Myocyte (in vitro differentiated cells): Measurements from ENCODE around the gene BEST2. TPM values are rescaled to one million over a fixed set of nuclear protein-coding genes. Genes with fewer than 3 reads are reported as not detected.
A peak's percentile ranks its signal among the peaks of the same experiment; 100 is the strongest.
"Not testable (repeated sequence)": the region's sequence is repeated elsewhere in the genome, so short reads cannot be mapped to it uniquely, and the experiment has no call there.

Source experiments
- DNase-seq: peaks from one replicate; pipeline ENCODE4 v3.0.0-alpha.2; 2012; ENCODE audit warnings: low read depth
- total RNA-seq: library from RNA; depleted of rRNA; stranded (reverse); fragments of >200 nt; gene quantifications from 2 replicates; pipeline ENCODE4 v1.2.3, GENCODE V29; 2014

Gene BEST2
- total RNA-seq, 1 donor from 2014 or later, result 0.24 TPM

DNA sequence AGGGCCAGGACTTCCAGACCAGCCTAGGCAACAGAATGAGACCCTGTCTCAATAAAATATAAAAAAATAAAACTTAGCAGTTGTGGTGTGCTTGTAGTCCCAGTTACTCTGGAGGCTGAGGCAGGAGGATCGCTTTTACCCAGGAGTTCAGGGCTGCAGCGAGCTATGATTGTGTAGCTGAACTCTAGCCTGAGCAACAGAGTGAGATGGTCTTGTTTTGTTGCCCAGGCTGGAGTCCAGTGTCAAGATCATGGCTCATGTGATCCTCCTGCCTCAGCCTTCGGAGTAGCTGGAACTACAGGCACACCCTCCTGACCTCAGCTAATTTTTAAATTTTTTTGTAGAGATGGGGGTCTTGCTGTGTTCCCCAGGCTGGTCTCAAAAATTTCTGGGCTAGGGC, 35.4 kb downstream of the BEST2 start:
- no peak for DNase-seq

GRCh38 chr19:12787458-12787857, 35.9 kb downstream of the BEST2 start:
- DNase-seq, result no peak

DNA sequence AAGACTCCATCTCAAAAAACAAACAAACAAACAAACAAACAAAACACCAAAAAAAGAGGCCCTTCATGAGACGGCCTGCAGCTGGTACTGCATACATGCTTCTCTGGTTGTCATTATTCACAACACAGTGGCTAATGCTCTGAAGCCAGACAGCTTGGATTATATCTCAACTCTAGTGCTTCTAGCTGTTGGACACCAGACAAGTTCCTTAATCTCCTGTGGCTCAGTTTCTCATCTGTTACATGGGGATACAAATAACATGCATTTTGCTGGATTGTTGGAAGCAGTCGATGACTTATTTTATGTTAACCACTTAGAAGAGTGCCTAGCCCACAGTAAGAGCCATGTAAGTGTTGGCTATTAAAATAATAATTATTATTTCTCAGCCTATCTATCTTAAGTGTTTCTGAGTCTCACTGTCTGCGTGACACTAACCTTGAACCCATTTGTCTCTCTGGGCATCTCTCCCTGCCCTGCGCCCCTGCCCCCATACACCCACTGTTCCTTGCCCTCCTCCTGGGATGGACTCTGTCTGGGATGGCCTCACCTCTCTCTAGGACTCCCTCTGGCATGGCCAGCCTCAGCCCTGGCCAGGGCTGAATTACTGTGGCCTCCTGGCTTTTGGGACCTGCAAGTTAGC, 36.6 kb downstream of the BEST2 start:
- DNase-seq, result no peak

DNA sequence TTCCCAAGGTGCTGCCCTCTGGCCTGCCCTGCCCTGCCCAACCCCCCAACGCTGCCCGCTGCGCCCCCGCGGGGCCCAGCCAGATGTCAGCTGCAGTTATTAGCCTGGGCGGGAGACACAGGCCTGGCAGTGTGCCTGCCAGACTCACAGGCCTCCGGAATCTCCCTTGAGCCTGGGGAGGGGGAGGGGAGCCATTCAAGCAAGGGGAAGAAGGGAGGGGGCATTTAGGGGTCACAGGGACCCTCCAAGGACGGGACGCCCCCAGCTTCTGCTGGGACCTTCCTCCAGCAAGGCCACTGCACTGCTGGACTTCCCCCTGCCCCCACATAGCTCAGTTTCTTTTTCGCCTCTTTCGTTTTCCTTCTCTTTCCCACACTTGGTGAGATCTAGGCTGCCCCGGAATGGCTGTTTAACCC, 37.1 kb downstream of the BEST2 start:
- peak; percentile 93 for DNase-seq

GRCh38 chr19:12789098-12789903, 37.7 kb downstream of the BEST2 start:
- peak; percentile 53 for DNase-seq

GRCh38 chr19:12789904-12790619, 38.5 kb downstream of the BEST2 start:
- peak; percentile 96 for DNase-seq

DNA sequence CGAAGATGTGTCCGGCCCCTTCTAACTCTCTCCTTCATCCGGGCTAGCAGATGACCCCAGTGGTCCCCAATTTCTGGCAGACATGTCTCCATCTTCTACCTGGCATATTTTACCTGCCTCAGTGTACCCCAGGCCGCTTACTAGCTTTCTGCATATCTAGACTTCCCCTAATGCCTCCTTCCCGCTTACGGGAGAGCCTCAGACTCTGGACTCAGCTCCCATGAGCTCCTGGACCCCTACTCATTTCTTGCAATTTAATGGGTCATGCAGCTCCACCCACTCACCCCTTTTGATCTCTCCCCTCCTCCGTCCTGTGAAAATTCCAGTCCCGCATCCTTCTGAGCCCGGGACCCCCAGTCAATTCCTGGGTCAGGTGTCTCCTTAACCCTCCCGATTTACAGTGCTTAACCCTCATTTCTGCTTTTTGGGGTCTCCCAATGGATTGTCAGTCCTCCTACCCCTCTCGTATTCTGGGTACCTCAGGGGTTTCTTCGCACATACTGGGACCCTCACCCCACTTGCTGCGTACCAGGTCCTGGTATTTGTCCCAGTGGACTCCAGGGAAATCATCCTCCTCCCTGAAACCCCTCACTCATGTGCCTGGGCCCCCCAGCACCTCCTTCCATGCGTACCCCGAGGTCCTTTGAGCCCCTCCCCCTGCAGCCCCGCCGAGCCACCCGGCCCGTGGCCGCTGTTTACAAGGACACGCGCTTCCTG, 39.2 kb downstream of the BEST2 start:
- no peak for DNase-seq

DNA sequence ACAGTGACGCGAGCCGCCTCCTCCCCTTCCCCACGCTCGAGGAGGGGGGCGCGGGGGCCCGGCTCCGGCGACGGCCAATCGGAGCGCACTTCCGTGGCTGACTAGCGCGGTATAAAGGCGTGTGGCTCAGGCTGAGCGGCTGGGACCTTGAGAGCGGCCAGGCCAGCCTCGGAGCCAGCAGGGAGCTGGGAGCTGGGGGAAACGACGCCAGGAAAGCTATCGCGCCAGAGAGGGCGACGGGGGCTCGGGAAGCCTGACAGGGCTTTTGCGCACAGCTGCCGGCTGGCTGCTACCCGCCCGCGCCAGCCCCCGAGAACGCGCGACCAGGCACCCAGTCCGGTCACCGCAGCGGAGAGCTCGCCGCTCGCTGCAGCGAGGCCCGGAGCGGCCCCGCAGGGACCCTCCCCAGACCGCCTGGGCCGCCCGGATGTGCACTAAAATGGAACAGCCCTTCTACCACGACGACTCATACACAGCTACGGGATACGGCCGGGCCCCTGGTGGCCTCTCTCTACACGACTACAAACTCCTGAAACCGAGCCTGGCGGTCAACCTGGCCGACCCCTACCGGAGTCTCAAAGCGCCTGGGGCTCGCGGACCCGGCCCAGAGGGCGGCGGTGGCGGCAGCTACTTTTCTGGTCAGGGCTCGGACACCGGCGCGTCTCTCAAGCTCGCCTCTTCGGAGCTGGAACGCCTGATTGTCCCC, 39.9 kb downstream of the BEST2 start, which contains the start of gene JUNB:
Gene JUNB, plus strand, starts transcription at position 142 of the 706 bp plus-strand sequence. Its CDS starts 286 bp downstream, at position 428.
- peak; percentile 98 for DNase-seq

- peak; percentile 76 for DNase-seq
Observed at GRCh38 chr19:12792051-12792852, 40.7 kb downstream of the BEST2 start.

GRCh38 chr19:12792853-12793289, 41.3 kb downstream of the BEST2 start:
- DNase-seq, result no peak

GRCh38 chr19:12793290-12794195, 42.0 kb downstream of the BEST2 start:
- peak; percentile 95 for DNase-seq

- peak; percentile 38 for DNase-seq
Observed at GRCh38 chr19:12794196-12794941, 42.8 kb downstream of the BEST2 start.

GRCh38 chr19:12794971-12795381, 43.4 kb downstream of the BEST2 start:
- peak; percentile 9 for DNase-seq

GRCh38 chr19:12796146-12797071, 44.8 kb downstream of the BEST2 start:
- peak; percentile 84 for DNase-seq

- DNase-seq, result no peak
Observed at GRCh38 chr19:12797141-12797587, 45.6 kb downstream of the BEST2 start.

DNA sequence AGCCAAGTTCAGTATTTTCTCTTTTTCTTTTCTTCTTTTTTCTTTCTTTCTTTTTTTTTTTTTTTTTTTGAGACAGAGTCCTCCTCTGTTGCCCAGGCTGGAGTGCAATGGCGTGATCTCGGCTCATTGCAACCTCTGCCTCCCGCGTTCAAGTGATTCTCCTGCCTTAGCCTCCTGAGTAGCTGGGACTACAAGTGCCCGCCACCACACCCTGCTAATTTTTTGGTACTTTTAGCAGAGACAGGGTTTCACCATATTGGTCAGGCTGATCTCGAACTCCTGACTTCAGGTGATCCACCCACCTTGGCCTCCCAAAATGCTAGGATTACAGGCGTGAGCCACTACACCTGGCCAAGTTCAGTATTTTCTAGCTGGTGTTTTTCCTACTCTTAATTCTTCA, 46.0 kb downstream of the BEST2 start:
- DNase-seq, result not testable (repeated sequence)
